Common myeloid progenitor, CD34-positive (primary cell): ENCODE measurements around the gene INHBA.

Experiments
- CTCF ChIA-PET: fragments of 350-600 bp; sonication (Branson Sonifier 250); formaldehyde crosslinking; loops from one replicate; lab custom pipeline; 2021; ENCODE audit warnings: antibody characterized with exemption; lab: Charles Lee
- POLR2A ChIA-PET: fragments of 350-600 bp; sonication (Branson Sonifier 250); formaldehyde crosslinking; loops from one replicate; lab custom pipeline; 2021; ENCODE audit warnings: antibody characterized with exemption; lab: Charles Lee
- DNase-seq, 3 donors: peaks; one replicate each; pipeline versions ENCODE4 v3.0.0 to v3.0.0-alpha.2; 2013
- H3K27ac ChIP-seq, 2 experiments: 1 replicate in 1 of 2; 2 replicates in 1 of 2; pipeline ENCODE4 v1.7.0; 2013; ENCODE audit warnings: inconsistent platforms in 2 of 2, low read length in 2 of 2, mild to moderate bottlenecking in 2 of 2, low read depth in 1 of 2, moderate library complexity in 1 of 2; ENCODE audit not compliant: severe bottlenecking in 2 of 2, insufficient read depth in 1 of 2, poor library complexity in 1 of 2
- H3K27me3 ChIP-seq, 5 experiments: replicated peaks in 2 of 5; 1 replicate in 3 of 5; 2 replicates in 2 of 5; pipeline versions ENCODE4 v1.6.1 to v1.7.0; 2013; ENCODE audit warnings: low read length in 4 of 5, mild to moderate bottlenecking in 2 of 5, moderate library complexity in 2 of 5, inconsistent platforms in 1 of 5; ENCODE audit not compliant: insufficient read depth in 5 of 5, control insufficient read depth in 4 of 5
- H3K36me3 ChIP-seq, 4 experiments: 1 replicate in 2 of 4; 2 replicates in 2 of 4; pipeline versions ENCODE4 v1.6.1 to v1.7.0; 2013; ENCODE audit warnings: low read length in 3 of 4, control low read depth in 1 of 4, mild to moderate bottlenecking in 1 of 4; ENCODE audit not compliant: control insufficient read depth in 4 of 4, insufficient read depth in 4 of 4
- H3K4me1 ChIP-seq, 4 experiments: 1 replicate in 3 of 4; 2 replicates in 1 of 4; pipeline versions ENCODE4 v1.6.1 to v1.7.1; 2013; ENCODE audit warnings: low read length in 3 of 4, mild to moderate bottlenecking in 3 of 4, control low read depth in 1 of 4, inconsistent platforms in 1 of 4, moderate library complexity in 1 of 4; ENCODE audit not compliant: control insufficient read depth in 4 of 4, insufficient read depth in 4 of 4; ENCODE audit errors: control extremely low read depth in 1 of 4
- H3K4me3 ChIP-seq, 7 experiments: 1 replicate in 4 of 7; 2 replicates in 3 of 7; pipeline versions ENCODE4 v1.5.1 to v1.7.0; 2013; ENCODE audit warnings: mild to moderate bottlenecking in 7 of 7, low read length in 6 of 7, moderate library complexity in 6 of 7, inconsistent platforms in 2 of 7, low read depth in 2 of 7, control low read depth in 1 of 7; ENCODE audit not compliant: insufficient read depth in 4 of 7, control insufficient read depth in 1 of 7; ENCODE audit errors: extremely low read depth in 1 of 7
- H3K9me3 ChIP-seq, 5 experiments: 1 replicate in 4 of 5; 2 replicates in 1 of 5; pipeline versions ENCODE4 v1.6.1 to v1.7.1; 2013; ENCODE audit warnings: low read length in 4 of 5, mild to moderate bottlenecking in 2 of 5, inconsistent platforms in 1 of 5, low read depth in 1 of 5, moderate library complexity in 1 of 5; ENCODE audit not compliant: control insufficient read depth in 4 of 5, insufficient read depth in 2 of 5; ENCODE audit errors: control extremely low read depth in 1 of 5
- WGBS: methylation state at CpG from one replicate; pipeline ENCODE4 v1.1.5; 2013; ENCODE audit not compliant: insufficient coverage; 5-methylcytosine and 5-hydroxymethylcytosine counted together

The INHBA gene

DNA sequence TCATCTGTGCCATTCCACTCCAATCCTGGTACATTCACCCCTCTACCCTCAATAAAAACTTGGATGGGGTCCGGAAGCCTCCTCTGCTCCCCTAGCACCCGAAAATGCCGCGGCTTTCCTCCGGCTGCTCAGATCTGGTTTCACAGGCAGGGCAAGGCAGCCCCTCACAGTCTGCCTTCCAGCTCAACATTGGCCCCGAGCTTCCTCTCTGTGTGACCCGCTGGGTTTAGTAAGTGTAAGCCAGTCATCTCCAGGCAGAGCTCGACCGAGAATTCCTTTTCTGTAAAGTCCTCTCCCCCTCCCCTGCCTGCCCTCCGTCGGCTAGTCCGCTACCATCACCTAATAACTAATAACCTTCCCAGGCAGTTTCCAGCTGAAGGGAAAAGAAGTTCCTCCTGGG lies 3.4 kb downstream of the INHBA start:
- H3K4me3 ChIP-seq, result peak overlapping the region in 6 of 7 experiments; percentile 29 to 68 (median 54)
- ChIA-PET POLR2A (no interaction called here), CTCF (interaction anchor here (0.9 to 1.4 kb wide), 5 partner anchors 13 to 1467 kb away, joined by 3 to 4 read pairs (median 3); no protein-coding TSS in a partner anchor)
- H3K36me3 ChIP-seq, result no peaks in the 10 kb centered on the region
- DNase-seq, result peak in 2 of 3 donors; percentile 41 to 56
- WGBS, result 0% methylated on average over 12 of the region's 12 CpGs
- peaks cover 0 to 18% (median 4%) of the 10 kb centered on the region in 5 experiments for H3K27me3 ChIP-seq
- H3K9me3 ChIP-seq, result no peaks in the 10 kb centered on the region
- no peak overlapping the region for H3K27ac ChIP-seq
- peaks cover 6 to 47% (median 16%) of the 10 kb centered on the region in 4 experiments for H3K4me1 ChIP-seq

DNA sequence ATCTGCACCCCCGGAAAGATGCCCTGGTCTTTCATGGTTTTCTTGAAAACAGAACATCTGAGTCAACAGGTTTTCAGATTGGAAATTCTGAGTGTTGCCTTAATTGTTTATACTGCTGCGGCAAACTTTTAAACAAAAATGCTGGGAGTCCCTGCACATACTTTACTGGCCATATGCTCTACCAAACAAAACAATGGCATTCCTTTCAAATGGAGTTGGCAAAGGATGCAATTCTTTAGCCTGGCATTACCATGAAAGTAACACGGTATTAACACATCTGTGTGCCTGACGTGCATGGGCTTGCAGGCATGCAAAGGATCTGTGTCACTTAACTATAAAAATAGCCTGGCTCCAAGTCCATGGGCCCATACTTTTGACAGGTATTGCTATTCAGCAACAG lies 4.2 kb downstream of the INHBA start:
- ChIA-PET CTCF (interaction anchor here (0.8 to 1.4 kb wide), 5 partner anchors 12 to 695 kb away, joined by 3 to 5 read pairs (median 3); no protein-coding TSS in a partner anchor), POLR2A (interaction anchor here (0.6 kb wide), 1 partner anchor 1085 kb away, joined by 5 read pairs; no protein-coding TSS in a partner anchor)
- Histone ChIP-seq H3K9me3 (no peaks in the 10 kb centered on the region), H3K27ac (no peak overlapping the region), H3K36me3 (no peaks in the 10 kb centered on the region), H3K4me3 (peak overlapping the region in 1 of 7 experiments; percentile 42), H3K27me3 (peaks cover 0 to 18% (median 4%) of the 10 kb centered on the region in 5 experiments), H3K4me1 (peaks cover 6 to 46% (median 16%) of the 10 kb centered on the region in 4 experiments)
- DNase-seq, result no peak
- 100% methylated on average over 3 of the region's 4 CpGs for WGBS

DNA sequence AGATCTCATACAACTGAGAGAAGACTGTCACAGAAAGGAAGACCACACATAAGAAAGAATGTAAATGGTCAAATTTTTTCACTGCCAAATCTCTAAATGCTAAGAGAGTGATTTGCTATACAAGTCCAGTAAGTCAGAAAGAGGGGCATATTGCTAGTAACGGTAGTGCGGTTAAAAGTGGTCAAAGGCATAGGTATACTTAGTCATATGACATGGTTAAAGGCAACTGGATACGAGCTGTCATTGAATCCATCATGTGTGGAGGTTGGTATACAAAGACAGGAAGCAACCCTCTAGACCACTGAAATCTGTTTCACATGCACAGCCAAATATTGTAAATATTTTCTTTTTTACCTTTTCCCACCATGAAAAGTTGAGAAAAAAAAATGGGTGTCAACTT lies 4.8 kb downstream of the INHBA start:
- no peaks in the 10 kb centered on the region for H3K36me3 ChIP-seq
- H3K4me1 ChIP-seq, result peaks cover 6 to 52% (median 22%) of the 10 kb centered on the region in 4 experiments
- H3K27ac ChIP-seq, result no peak overlapping the region
- peaks cover 0 to 18% (median 4%) of the 10 kb centered on the region in 5 experiments for H3K27me3 ChIP-seq
- no peak for DNase-seq
- ChIA-PET POLR2A (no interaction called here), CTCF (interaction anchor here (0.8 to 1.3 kb wide), 3 partner anchors 13 to 695 kb away, joined by 3 to 5 read pairs (median 3); no protein-coding TSS in a partner anchor)
- WGBS, result 100% methylated on average over 2 of the region's 3 CpGs
- H3K4me3 ChIP-seq, result no peak overlapping the region
- H3K9me3 ChIP-seq, result no peaks in the 10 kb centered on the region

DNA sequence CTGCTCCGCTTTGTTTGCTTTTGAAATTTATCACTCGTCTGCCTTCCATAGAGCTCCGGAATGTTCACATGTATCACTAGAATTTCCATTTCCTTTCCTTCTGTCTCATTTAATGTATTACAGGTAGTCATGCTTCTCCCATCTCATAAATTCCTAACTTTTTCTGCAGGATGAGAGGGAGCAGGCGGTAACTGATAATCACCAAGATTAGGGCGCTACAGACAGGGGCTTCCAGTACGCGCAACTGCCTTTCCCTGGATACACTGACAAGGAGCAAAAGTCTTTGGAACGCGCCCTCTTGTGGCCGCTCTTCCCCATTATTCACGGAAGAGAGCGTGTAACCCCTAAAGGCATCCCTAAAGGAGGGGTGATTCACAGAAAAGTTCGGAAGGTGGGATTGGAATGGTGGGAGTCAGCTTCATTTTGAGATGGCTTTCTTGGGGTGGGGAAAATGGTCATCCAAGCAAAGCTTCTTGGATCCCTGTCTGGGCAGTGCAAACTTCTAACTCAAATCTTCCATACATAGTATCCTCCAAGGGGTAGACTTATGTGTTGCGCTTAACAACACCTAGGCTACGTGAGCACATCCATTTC lies 6.5 kb downstream of the INHBA start:
- DNase-seq, result peak; percentile 70 to 79 (median 75)
- H3K27me3 ChIP-seq, result peaks cover 0 to 18% (median 4%) of the 10 kb centered on the region in 5 experiments
- CTCF ChIA-PET, result interaction anchor here (0.6 to 3.3 kb wide), 14 partner anchors 9 to 1462 kb away, joined by 3 to 20 read pairs (median 4); no protein-coding TSS in a partner anchor
- H3K4me3 ChIP-seq, result peak overlapping the region in 2 of 7 experiments; percentile 24 to 25
- H3K9me3 ChIP-seq, result no peaks in the 10 kb centered on the region
- H3K36me3 ChIP-seq, result no peaks in the 10 kb centered on the region
- no peak overlapping the region for H3K27ac ChIP-seq
- H3K4me1 ChIP-seq, result peaks cover 21 to 69% (median 39%) of the 10 kb centered on the region in 4 experiments
- POLR2A ChIA-PET, result no interaction called here
- 47% methylated on average over 11 of the region's 15 CpGs for WGBS

DNA sequence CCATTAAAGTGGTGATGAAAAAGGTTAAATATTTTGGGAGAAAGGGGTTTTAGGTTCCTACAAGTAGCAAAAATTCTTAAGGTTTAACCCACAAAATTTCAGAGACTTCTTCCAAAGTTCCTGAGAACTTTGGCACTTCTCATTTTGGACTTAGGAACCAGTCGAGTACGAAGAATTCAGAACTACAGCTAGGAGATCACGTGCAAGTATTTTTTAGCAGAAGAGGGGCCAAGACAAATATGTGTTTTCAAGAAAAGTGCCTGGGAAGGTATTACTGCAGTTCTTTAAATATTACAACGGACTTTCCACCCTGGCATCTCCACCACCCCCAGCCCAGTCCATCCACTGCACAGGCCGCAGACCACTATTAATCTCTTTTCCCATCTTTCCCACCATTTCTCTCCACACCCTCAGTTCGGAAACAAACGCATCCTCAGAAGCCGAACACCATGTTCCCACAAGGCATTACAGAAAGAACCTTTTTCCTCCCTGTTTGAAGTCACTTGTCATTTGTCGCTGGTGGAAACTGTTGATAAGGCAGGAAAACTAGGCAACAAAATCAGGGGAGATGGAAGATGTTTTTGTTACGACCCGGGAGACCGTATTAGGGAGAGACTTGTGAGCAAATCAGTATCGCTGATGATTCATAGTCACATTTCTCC lies 7.1 kb downstream of the INHBA start:
- Histone ChIP-seq H3K4me1 (peaks cover 25 to 71% (median 44%) of the 10 kb centered on the region in 4 experiments), H3K9me3 (no peaks in the 10 kb centered on the region), H3K4me3 (peak overlapping the region in 2 of 7 experiments; percentile 24 to 25), H3K27ac (no peak overlapping the region), H3K27me3 (peaks cover 0 to 18% (median 4%) of the 10 kb centered on the region in 5 experiments), H3K36me3 (no peaks in the 10 kb centered on the region)
- 80% methylated on average over 11 of the region's 13 CpGs for WGBS
- ChIA-PET POLR2A (no interaction called here), CTCF (interaction anchor here (0.6 to 3.3 kb wide), 9 partner anchors 10 to 1464 kb away, joined by 3 to 20 read pairs (median 4); no protein-coding TSS in a partner anchor)
- DNase-seq, result no peak

DNA sequence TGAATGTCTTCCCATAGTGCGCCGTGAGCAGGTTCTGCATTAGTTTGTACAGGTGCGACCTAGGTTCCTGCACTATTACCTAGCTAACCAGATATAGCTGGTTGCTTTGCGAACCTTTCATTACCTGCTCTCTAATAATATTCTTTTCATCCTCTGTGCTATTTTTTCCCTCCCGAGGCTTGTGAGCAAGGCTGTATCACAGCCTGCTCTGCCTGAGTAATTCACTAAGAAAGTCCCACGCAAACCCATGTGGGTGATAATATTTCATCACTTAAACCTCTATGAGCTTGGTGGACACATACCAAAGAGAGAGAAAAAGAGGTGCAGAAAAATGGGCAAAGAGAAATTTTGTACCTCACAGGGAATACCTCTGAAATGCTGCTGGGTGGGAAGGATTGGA lies 8.4 kb downstream of the INHBA start:
- H3K9me3 ChIP-seq, result no peaks in the 10 kb centered on the region
- H3K27ac ChIP-seq, result no peak overlapping the region
- CTCF ChIA-PET, result interaction anchor here (0.6 to 3.3 kb wide), 6 partner anchors 11 to 1462 kb away, joined by 3 to 20 read pairs (median 4); no protein-coding TSS in a partner anchor
- POLR2A ChIA-PET, result interaction anchor here (0.8 kb wide), 1 partner anchor 11 kb away, joined by 3 read pairs; no protein-coding TSS in a partner anchor
- DNase-seq, result no peak
- H3K4me1 ChIP-seq, result peaks cover 25 to 68% (median 36%) of the 10 kb centered on the region in 4 experiments
- H3K36me3 ChIP-seq, result no peaks in the 10 kb centered on the region
- no peak overlapping the region for H3K4me3 ChIP-seq
- WGBS, result 98% methylated on average over 5 of the region's 6 CpGs
- peaks cover 0 to 9% (median 3%) of the 10 kb centered on the region in 5 experiments for H3K27me3 ChIP-seq
